Left lung (tissue), 10 donors: ENCODE data around the gene SEMA6D. TPM values are rescaled to one million over a fixed set of nuclear protein-coding genes. Genes with fewer than 3 reads are reported as not detected.
A peak's percentile ranks its signal among the peaks of the same experiment; 100 is the strongest.

Experiments used
- ATAC-seq: fragments of 200-7000 bp; cut with Tn5 transposase; one replicate; pipeline ENCODE4 v1.9.1; 2020; ENCODE audit warnings: moderate library complexity
- DNase-seq, 4 donors: peaks; one replicate each; pipeline ENCODE4 v3.0.0-alpha.2; 2013 to 2020
- H3K27ac ChIP-seq, 2 donors: fragments of 200-600 bp; sonication (generic) in 1 of 2; one replicate each; pipeline versions ENCODE4 v1.5.0 to v1.8.0; 2020 to 2021
- H3K27me3 ChIP-seq, 2 donors: fragments of 200-600 bp; sonication (generic) in 1 of 2; one replicate each; pipeline versions ENCODE4 v1.5.0 to v1.8.0; 2020 to 2021
- H3K36me3 ChIP-seq, 2 donors: fragments of 200-600 bp; sonication (generic) in 1 of 2; one replicate each; pipeline versions ENCODE4 v1.5.0 to v1.8.0; 2020 to 2021
- H3K4me1 ChIP-seq, 2 donors: fragments of 200-600 bp; one replicate each; pipeline ENCODE4 v1.8.0; 2021
- H3K4me3 ChIP-seq, 2 donors: fragments of 200-600 bp; sonication (generic) in 1 of 2; one replicate each; pipeline versions ENCODE4 v1.5.0 to v1.8.0; 2020 to 2021; ENCODE audit warnings: mild to moderate bottlenecking in 1 of 2
- H3K9me3 ChIP-seq, 2 donors: fragments of 200-600 bp; sonication (generic) in 1 of 2; one replicate each; pipeline versions ENCODE4 v1.5.0 to v1.8.0; 2020 to 2021
- CTCF ChIP-seq, 2 donors: fragments of 200-600 bp; sonication (generic) in 1 of 2; IDR thresholded peaks; one replicate each; pipeline versions ENCODE4 v1.5.0 to v1.8.0; 2021; ENCODE audit warnings: antibody characterized with exemption in 2 of 2
- intact Hi-C, 2 donors: fragments of 100-400 bp; cut with DNase I; formaldehyde crosslinking; loops; one replicate each; pipeline versions ENCODE4 v1.11.2 to v1.14.2; 2022
- polyA plus RNA-seq, 6 donors: library from polyadenylated mRNA; unstranded; fragments of 120-200 nt; gene quantifications; one replicate each; pipeline ENCODE4 v1.2.1, GENCODE V29; 2013; ENCODE audit not compliant: insufficient read length in 6 of 6
- total RNA-seq, 2 donors: library from RNA; stranded (reverse); fragmentation: NEBNext Ultra II Directional; extraction: Animal tissue kit (Norgen Biotek cat#: 25700); gene quantifications; one replicate each; pipeline ENCODE4 v1.2.1, GENCODE V29; 2021
- donor health status: DM: no; HTN: yes; CAD: no.
- donor health status: DM: no; HTN: no; CAD: no.

Gene SEMA6D
- total and polyA plus RNA-seq, 8 donors, result 5.9 to 48.2 (median 39.6) TPM

GRCh38 chr15:47819158-47819557 is 101.9 kb downstream of the SEMA6D start:
- DNase-seq (peak in 1 of 4 donors; percentile 19), ATAC-seq (no peak)
- no peaks in the 10 kb centered on the region for H3K36me3 ChIP-seq
- intact Hi-C loops, result no loop called here
- TF ChIP-seq CTCF (IDR thresholded peaks at IDR 0.05), result no peak
- H3K4me3 ChIP-seq, result no peak overlapping the region
- no peaks in the 10 kb centered on the region for H3K4me1 ChIP-seq
- H3K9me3 ChIP-seq, result no peaks in the 10 kb centered on the region
- H3K27ac ChIP-seq, result no peak overlapping the region
- H3K27me3 ChIP-seq, result no peaks in the 10 kb centered on the region

- Histone ChIP-seq H3K4me1 (no peaks in the 10 kb centered on the region), H3K9me3 (no peaks in the 10 kb centered on the region), H3K36me3 (no peaks in the 10 kb centered on the region), H3K27ac (no peak overlapping the region), H3K4me3 (no peak overlapping the region), H3K27me3 (no peaks in the 10 kb centered on the region)
- no peak for TF ChIP-seq CTCF (IDR thresholded peaks at IDR 0.05)
- DNase-seq, result peak in 2 of 4 donors; percentile 33 to 51
- intact Hi-C loops, result no loop called here
- ATAC-seq, result peak; percentile 51
Observed at GRCh38 chr15:47820057-47820746, 102.9 kb downstream of the SEMA6D start.

- no peak for DNase-seq
- no peaks in the 10 kb centered on the region for H3K36me3 ChIP-seq
- H3K9me3 ChIP-seq, result no peaks in the 10 kb centered on the region
- H3K4me3 ChIP-seq, result no peak overlapping the region
- ATAC-seq, result peak; percentile 67
- TF ChIP-seq CTCF (IDR thresholded peaks at IDR 0.05), result no peak
- no peak overlapping the region for H3K27ac ChIP-seq
- no peaks in the 10 kb centered on the region for H3K4me1 ChIP-seq
- no peaks in the 10 kb centered on the region for H3K27me3 ChIP-seq
- intact Hi-C loops, result no loop called here
Observed at GRCh38 chr15:47820747-47821319, 103.5 kb downstream of the SEMA6D start.

GRCh38 chr15:47822048-47822447 is 104.7 kb downstream of the SEMA6D start:
- no peak overlapping the region for H3K27ac ChIP-seq
- H3K4me3 ChIP-seq, result no peak overlapping the region
- intact Hi-C loops, result no loop called here
- no peak for ATAC-seq
- no peaks in the 10 kb centered on the region for H3K36me3 ChIP-seq
- no peaks in the 10 kb centered on the region for H3K9me3 ChIP-seq
- H3K27me3 ChIP-seq, result no peaks in the 10 kb centered on the region
- no peak for TF ChIP-seq CTCF (IDR thresholded peaks at IDR 0.05)
- DNase-seq, result no peak
- H3K4me1 ChIP-seq, result no peaks in the 10 kb centered on the region
